Measurements from ENCODE around the gene PPP4R2. TPM values are rescaled to one million over a fixed set of nuclear protein-coding genes. Genes with fewer than 3 reads are reported as not detected.
A peak's percentile ranks its signal among the peaks of the same experiment; 100 is the strongest.

The PPP4R2 gene
- total RNA-seq, 4 donors from 2014 or later = 46.5 to 56.6 (median 52.7) TPM

DNA sequence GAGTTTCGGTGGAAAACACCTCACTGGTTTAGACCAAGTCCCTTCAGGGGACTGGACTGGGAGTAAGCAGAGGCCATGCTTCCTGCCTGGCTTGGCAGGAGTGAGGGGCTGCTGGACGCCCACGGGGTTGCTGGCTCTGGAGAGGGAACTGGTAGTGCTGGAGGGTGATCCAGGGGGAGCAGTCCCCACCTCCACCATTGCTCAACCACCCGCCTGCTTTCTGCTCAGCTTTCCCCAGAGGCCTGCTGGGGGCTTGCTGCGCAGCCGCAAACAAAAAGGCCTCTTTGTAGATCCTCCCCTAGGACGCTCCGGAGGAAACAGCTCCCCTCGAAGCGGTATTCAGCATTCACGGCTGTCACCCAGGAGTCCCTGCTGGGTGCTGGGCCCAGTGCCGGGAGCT lies 98.3 kb downstream of the PPP4R2 start:
- TF ChIP-seq, protein P1, sequence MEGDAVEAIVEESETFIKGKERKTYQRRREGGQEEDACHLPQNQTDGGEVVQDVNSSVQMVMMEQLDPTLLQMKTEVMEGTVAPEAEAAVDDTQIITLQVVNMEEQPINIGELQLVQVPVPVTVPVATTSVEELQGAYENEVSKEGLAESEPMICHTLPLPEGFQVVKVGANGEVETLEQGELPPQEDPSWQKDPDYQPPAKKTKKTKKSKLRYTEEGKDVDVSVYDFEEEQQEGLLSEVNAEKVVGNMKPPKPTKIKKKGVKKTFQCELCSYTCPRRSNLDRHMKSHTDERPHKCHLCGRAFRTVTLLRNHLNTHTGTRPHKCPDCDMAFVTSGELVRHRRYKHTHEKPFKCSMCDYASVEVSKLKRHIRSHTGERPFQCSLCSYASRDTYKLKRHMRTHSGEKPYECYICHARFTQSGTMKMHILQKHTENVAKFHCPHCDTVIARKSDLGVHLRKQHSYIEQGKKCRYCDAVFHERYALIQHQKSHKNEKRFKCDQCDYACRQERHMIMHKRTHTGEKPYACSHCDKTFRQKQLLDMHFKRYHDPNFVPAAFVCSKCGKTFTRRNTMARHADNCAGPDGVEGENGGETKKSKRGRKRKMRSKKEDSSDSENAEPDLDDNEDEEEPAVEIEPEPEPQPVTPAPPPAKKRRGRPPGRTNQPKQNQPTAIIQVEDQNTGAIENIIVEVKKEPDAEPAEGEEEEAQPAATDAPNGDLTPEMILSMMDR (IDR thresholded peaks at IDR 0.05) = no peak
- ATAC-seq (ENCODE audit: low FRiP score) = no peak
- DNase-seq (ENCODE audit: low spot score) = no peak

DNA sequence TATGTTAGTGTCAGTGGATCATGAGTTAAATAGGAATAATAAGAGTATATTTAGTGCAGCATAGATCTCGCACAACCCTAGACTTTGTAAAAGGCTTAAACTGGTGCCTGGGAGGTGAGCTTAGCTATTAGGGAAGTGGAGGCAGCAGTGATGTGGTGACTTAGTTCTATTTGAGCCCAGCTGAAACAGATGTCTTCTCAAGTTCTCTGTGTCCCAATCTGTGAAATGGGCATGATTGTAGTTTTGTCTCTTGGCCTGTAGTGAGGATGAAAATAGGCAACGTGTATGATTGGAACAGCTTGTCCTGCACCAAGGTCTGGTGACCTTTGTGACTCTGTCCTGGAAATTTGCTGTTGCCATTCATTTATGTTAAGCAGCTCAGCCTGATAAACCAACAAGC lies 99.6 kb downstream of the PPP4R2 start:
- no peak for DNase-seq (ENCODE audit: low spot score)
- TF ChIP-seq, protein P1 (IDR thresholded peaks at IDR 0.05) = no peak
- no peak for ATAC-seq (ENCODE audit: low FRiP score)

- TF ChIP-seq, protein P1 (IDR thresholded peaks at IDR 0.05) = no peak
- ATAC-seq (ENCODE audit: low FRiP score) = no peak
- DNase-seq (ENCODE audit: low spot score) = no peak
Measured at GRCh38 chr3:73098026-73098425, 101.4 kb downstream of the PPP4R2 start.

- no peak for DNase-seq (ENCODE audit: low spot score)
- TF ChIP-seq, protein P1 (IDR thresholded peaks at IDR 0.05) = no peak
- no peak for ATAC-seq (ENCODE audit: low FRiP score)
Measured at GRCh38 chr3:73098873-73099272, 102.3 kb downstream of the PPP4R2 start.

DNA sequence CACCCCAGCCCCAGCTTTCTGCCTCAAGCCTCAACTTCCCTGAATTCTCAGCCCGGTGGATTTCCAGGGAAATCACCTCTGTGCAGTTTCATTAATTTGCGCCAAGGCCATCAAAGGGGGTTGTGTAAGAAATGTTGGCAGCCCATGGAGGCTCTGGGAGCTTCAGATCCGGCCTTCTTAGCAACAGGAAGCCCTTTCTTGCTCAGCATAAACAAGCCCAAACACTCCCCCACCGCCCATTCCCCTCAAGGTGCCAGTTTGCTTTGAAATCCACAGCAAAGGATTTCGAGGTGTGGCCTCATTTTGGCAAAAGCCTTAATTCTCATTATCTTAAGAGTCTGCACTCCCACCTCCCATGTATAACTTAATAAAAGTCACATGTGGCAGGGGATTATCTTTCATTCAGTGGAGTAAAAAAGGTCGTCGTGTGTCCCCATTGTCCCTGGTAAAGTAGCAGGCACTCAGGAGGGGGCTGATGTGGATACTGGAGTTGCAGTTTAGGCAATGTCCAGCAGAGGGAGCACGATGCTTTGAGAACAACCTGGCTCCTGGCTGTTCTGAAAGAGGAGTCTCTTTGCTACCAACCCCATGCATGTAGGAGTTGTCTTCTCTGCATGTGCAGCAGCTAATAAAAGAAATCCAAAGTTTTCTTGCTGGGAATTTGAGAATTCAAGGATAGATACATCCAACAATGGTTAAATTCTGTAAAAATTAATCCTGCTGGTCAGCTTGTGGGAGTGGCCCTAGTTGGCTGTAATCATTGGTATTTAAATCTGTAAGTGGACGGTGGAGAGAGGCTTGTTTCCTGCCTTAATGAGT lies 104.3 kb downstream of the PPP4R2 start:
- ATAC-seq (ENCODE audit: low FRiP score) (peak; percentile 93), DNase-seq (ENCODE audit: low spot score) (peak; percentile 96)
- TF ChIP-seq, protein P1 (IDR thresholded peaks at IDR 0.05) = peak in 2 of 3 donors; percentile 51 to 92

GRCh38 chr3:73101881-73102280 lies 105.3 kb downstream of the PPP4R2 start:
- DNase-seq (ENCODE audit: low spot score) (no peak), ATAC-seq (ENCODE audit: low FRiP score) (no peak)
- TF ChIP-seq, protein P1 (IDR thresholded peaks at IDR 0.05) = no peak

DNA sequence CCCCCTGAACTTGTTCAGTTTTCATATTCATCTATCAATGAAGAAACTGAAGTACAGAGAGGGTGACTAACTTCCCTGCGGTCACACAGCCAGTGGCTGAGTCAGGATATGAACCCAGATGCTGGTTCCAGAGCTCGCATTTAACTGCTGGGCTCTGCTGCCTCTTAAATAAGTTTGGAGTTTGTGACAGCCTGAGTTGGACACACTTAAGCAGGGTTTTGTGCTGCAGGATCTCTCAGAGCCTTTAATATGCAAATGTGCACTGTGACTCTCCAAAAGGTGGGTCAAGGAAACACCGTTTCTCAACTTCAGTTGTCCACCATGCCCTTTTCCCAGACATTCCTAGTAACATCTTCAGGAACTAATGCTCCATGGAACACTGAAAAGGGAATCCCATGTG lies 110.6 kb downstream of the PPP4R2 start:
- TF ChIP-seq, protein P1 (IDR thresholded peaks at IDR 0.05) = no peak
- ATAC-seq (ENCODE audit: low FRiP score) = no peak
- no peak for DNase-seq (ENCODE audit: low spot score)

Data from omental fat pad (tissue), 4 donors.